ENCODE data around the gene MIB1. TPM values are rescaled to one million over a fixed set of nuclear protein-coding genes. Genes with fewer than 3 reads are reported as not detected.

MIB1 gene
- total RNA-seq, 1 donor = 33.7 TPM

- DNase-seq (ENCODE audit: low read depth in 2 of 3, low spot score in 2 of 3) = no peak
These were observed 67.6 kb downstream of the MIB1 start for GRCh38 chr18:21808185-21808584.

GRCh38 chr18:21809725-21810124 lies 69.1 kb downstream of the MIB1 start:
- no peak for DNase-seq (ENCODE audit: low read depth in 2 of 3, low spot score in 2 of 3)

- DNase-seq (ENCODE audit: low read depth in 2 of 3, low spot score in 2 of 3) = no peak
These were observed 74.5 kb downstream of the MIB1 start for GRCh38 chr18:21815101-21815500.

GRCh38 chr18:21820033-21820810 lies 79.6 kb downstream of the MIB1 start:
- DNase-seq (ENCODE audit: low read depth in 2 of 3, low spot score in 2 of 3) = peak in 2 of 3 donors; percentile 5 to 40

GRCh38 chr18:21820811-21821143 lies 80.2 kb downstream of the MIB1 start:
- no peak for DNase-seq (ENCODE audit: low read depth in 2 of 3, low spot score in 2 of 3)

GRCh38 chr18:21823848-21824247 lies 83.3 kb downstream of the MIB1 start:
- DNase-seq (ENCODE audit: low read depth in 2 of 3, low spot score in 2 of 3) = no peak

- no peak for DNase-seq (ENCODE audit: low read depth in 2 of 3, low spot score in 2 of 3)
These were observed 85.6 kb downstream of the MIB1 start for GRCh38 chr18:21826196-21826595.

- DNase-seq (ENCODE audit: low read depth in 2 of 3, low spot score in 2 of 3) = no peak
These were observed 86.2 kb downstream of the MIB1 start for GRCh38 chr18:21826641-21827302.

GRCh38 chr18:21830532-21830931 lies 89.9 kb downstream of the MIB1 start:
- DNase-seq (ENCODE audit: low read depth in 2 of 3, low spot score in 2 of 3) = no peak

GRCh38 chr18:21831413-21831831 lies 90.8 kb downstream of the MIB1 start:
- no peak for DNase-seq (ENCODE audit: low read depth in 2 of 3, low spot score in 2 of 3)

- no peak for DNase-seq (ENCODE audit: low read depth in 2 of 3, low spot score in 2 of 3)
These were observed 93.2 kb downstream of the MIB1 start for GRCh38 chr18:21833604-21834298.

GRCh38 chr18:21834299-21834660 lies 93.7 kb downstream of the MIB1 start:
- no peak for DNase-seq (ENCODE audit: low read depth in 2 of 3, low spot score in 2 of 3)

GRCh38 chr18:21841570-21841969 lies 101.0 kb downstream of the MIB1 start:
- DNase-seq (ENCODE audit: low read depth in 2 of 3, low spot score in 2 of 3) = no peak

- DNase-seq (ENCODE audit: low read depth in 2 of 3, low spot score in 2 of 3) = no peak
These were observed 102.7 kb downstream of the MIB1 start for GRCh38 chr18:21843341-21843740.

GRCh38 chr18:21851327-21851961 lies 110.9 kb downstream of the MIB1 start:
- DNase-seq (ENCODE audit: low read depth in 2 of 3, low spot score in 2 of 3) = peak in 1 of 3 donors; percentile 52

- peak in 2 of 3 donors; percentile 11 to 76 for DNase-seq (ENCODE audit: low read depth in 2 of 3, low spot score in 2 of 3)
These were observed 112.4 kb downstream of the MIB1 start for GRCh38 chr18:21853016-21853415.

- no peak for DNase-seq (ENCODE audit: low read depth in 2 of 3, low spot score in 2 of 3)
These were observed 113.4 kb downstream of the MIB1 start for GRCh38 chr18:21853775-21854552.

- DNase-seq (ENCODE audit: low read depth in 2 of 3, low spot score in 2 of 3) = no peak
These were observed 114.8 kb downstream of the MIB1 start for GRCh38 chr18:21855432-21855831.

GRCh38 chr18:21857871-21858270 lies 117.3 kb downstream of the MIB1 start:
- no peak for DNase-seq (ENCODE audit: low read depth in 2 of 3, low spot score in 2 of 3)

GRCh38 chr18:21858544-21858943 lies 118.0 kb downstream of the MIB1 start:
- DNase-seq (ENCODE audit: low read depth in 2 of 3, low spot score in 2 of 3) = no peak

- DNase-seq (ENCODE audit: low read depth in 2 of 3, low spot score in 2 of 3) = peak in 1 of 3 donors; percentile 14
These were observed 123.8 kb downstream of the MIB1 start for GRCh38 chr18:21864386-21864785.
